ENCODE measurements around the gene ADAM10.
"Not testable (repeated sequence)": the region's sequence is repeated elsewhere in the genome, so short reads cannot be mapped to it uniquely, and the experiment has no call there.

The ADAM10 gene

GRCh38 chr15:58677426-58677825 lies 72.1 kb downstream of the ADAM10 start:
- no peak for DNase-seq (ENCODE audit: low read depth in 2 of 2)

- no peak for DNase-seq (ENCODE audit: low read depth in 2 of 2)
Measured at GRCh38 chr15:58676766-58677165, 72.7 kb downstream of the ADAM10 start.

GRCh38 chr15:58671186-58671585 lies 78.3 kb downstream of the ADAM10 start:
- DNase-seq (ENCODE audit: low read depth in 2 of 2), result no peak

- DNase-seq (ENCODE audit: low read depth in 2 of 2), result no peak
Measured at GRCh38 chr15:58669108-58669507, 80.4 kb downstream of the ADAM10 start.

- DNase-seq (ENCODE audit: low read depth in 2 of 2), result no peak
Measured at GRCh38 chr15:58666957-58667356, 82.5 kb downstream of the ADAM10 start.

GRCh38 chr15:58665672-58666071 lies 83.8 kb downstream of the ADAM10 start:
- no peak for DNase-seq (ENCODE audit: low read depth in 2 of 2)

GRCh38 chr15:58650102-58650501 lies 99.4 kb downstream of the ADAM10 start:
- DNase-seq (ENCODE audit: low read depth in 2 of 2), result no peak

- DNase-seq (ENCODE audit: low read depth in 2 of 2), result no peak
Measured at GRCh38 chr15:58649175-58649574, 100.3 kb downstream of the ADAM10 start.

GRCh38 chr15:58643996-58644395 lies 105.5 kb downstream of the ADAM10 start:
- DNase-seq (ENCODE audit: low read depth in 2 of 2), result no peak

- DNase-seq (ENCODE audit: low read depth in 2 of 2), result no peak
Measured at GRCh38 chr15:58641660-58642059, 107.8 kb downstream of the ADAM10 start.

GRCh38 chr15:58639992-58640391 lies 109.5 kb downstream of the ADAM10 start:
- no peak for DNase-seq (ENCODE audit: low read depth in 2 of 2)

- no peak for DNase-seq (ENCODE audit: low read depth in 2 of 2)
Measured at GRCh38 chr15:58639002-58639756, 110.3 kb downstream of the ADAM10 start.

- no peak for DNase-seq (ENCODE audit: low read depth in 2 of 2)
Measured at GRCh38 chr15:58632789-58633188, 116.7 kb downstream of the ADAM10 start.

- DNase-seq (ENCODE audit: low read depth in 2 of 2), result no peak
Measured at GRCh38 chr15:58631319-58631718, 118.2 kb downstream of the ADAM10 start.

- DNase-seq (ENCODE audit: low read depth in 2 of 2), result no peak
Measured at GRCh38 chr15:58629625-58630024, 119.9 kb downstream of the ADAM10 start.

- DNase-seq (ENCODE audit: low read depth in 2 of 2), result no peak
Measured at GRCh38 chr15:58628206-58628947, 121.1 kb downstream of the ADAM10 start.

GRCh38 chr15:58627701-58628100 lies 121.8 kb downstream of the ADAM10 start:
- no peak for DNase-seq (ENCODE audit: low read depth in 2 of 2)

- DNase-seq (ENCODE audit: low read depth in 2 of 2), result no peak
Measured at GRCh38 chr15:58627046-58627445, 122.5 kb downstream of the ADAM10 start.

GRCh38 chr15:58626378-58626777 lies 123.1 kb downstream of the ADAM10 start:
- no peak for DNase-seq (ENCODE audit: low read depth in 2 of 2)

- DNase-seq (ENCODE audit: low read depth in 2 of 2), result no peak
Measured at GRCh38 chr15:58622877-58623276, 126.6 kb downstream of the ADAM10 start.

- not testable (repeated sequence) for DNase-seq (ENCODE audit: low read depth in 2 of 2)
Measured at GRCh38 chr15:58620268-58620667, 129.2 kb downstream of the ADAM10 start.

GRCh38 chr15:58616171-58616570 lies 133.3 kb downstream of the ADAM10 start:
- DNase-seq (ENCODE audit: low read depth in 2 of 2), result no peak

Measured in stimulated activated CD8-positive, alpha-beta memory T cell treated with anti-CD3 and anti-CD28 coated beads, Interleukin-2, amount 100 ng/mL, for 48 hours (primary cell).